HG03460 (cell line): ENCODE data around the gene TM9SF2.
A peak's percentile ranks its signal among the peaks of the same experiment; 100 is the strongest.
"Not testable (repeated sequence)": the region's sequence is repeated elsewhere in the genome, so short reads cannot be mapped to it uniquely, and the experiment has no call there.

Experiments used
- ATAC-seq: cut with Tn5 transposase; IDR thresholded peaks from one replicate; pipeline ENCODE4 v1.9.1; 2021; ENCODE audit not compliant: unreplicated experiment

The TM9SF2 gene

DNA sequence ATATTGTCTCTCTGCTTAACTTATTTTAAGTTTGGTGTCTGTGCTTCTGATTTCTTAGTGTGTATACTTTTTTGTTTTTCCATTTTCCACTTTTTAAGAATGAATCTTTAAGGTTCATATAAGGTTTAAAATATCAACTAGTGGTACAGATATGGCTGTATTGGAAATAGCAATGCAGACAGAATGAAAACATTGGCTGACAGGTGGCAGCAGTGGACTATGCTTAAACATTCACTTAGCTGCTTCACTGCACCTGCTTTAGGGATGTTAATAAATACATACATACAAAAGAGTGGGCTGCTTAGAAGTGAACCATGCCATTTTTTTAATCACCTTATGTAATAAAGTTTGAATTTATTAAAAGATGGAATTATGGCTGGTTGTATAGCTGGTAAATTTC, 27.3 kb downstream of the TM9SF2 start:
- ATAC-seq = peak; percentile 82

DNA sequence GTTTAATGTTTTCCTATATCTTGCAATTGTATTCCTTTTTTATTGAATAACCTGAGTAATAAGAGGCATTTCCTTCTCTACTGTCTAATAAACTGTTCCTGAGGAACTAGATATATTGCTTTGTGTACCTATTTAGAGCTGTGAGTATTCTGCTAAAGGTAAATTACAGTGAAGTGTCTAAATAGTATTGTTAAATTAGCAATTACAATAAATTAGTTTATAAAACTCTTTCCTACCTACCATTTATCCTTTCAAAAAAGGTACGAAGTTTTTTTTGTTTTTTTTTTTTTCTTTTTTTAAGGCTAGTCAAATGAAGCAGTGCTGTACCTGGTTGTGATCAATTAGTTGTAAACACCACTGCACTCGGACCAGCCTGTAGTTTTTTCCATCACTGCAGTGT, 34.8 kb downstream of the TM9SF2 start:
- ATAC-seq = no peak

DNA sequence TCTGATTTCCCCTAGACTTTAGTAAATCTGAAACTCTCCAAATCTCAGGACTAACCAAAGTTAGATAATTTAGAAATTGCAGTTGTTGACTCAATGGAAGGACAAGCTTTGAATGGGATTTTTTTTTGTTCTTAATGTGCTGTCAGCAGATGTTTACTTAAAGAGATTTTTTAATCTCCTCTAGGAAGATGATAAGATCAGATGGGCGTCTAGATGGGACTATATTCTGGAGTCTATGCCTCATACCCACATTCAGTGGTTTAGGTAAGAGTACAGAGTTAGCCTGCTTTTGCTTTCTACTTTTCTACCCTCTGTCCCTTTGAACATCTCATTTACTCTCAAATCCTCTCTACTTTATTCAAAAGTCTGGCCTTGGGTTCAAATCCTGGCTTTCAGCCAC, 39.3 kb downstream of the TM9SF2 start:
- no peak for ATAC-seq

DNA sequence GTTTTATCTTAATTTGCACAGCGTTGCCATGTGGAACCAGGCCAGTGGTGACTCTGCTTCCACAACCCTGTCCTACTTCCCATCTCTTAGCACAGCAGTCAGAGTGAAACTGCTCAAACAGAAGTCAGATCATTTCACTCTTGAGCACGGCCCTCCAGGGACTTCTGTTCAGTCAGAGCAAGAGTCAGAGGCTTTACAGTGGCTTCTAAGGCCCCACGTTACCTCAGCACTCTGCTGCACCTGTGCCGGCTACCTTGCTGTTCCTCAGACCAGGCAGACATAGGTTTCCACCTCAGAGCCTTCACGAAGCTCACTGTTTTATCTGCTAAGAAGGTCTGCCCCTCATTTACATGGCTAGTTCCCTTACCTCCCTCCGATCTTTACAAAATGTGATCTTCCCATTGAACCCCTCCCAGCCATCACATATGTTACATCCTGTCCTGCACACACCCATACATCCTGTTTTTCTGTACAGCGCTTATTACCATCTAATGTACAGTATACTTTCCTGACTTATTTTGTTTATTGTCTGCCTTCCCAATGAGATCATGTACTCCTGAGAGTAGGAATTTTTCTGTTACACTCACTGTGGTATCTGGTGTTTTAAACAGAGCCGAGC, 41.6 kb downstream of the TM9SF2 start:
- peak; percentile 97 for ATAC-seq

DNA sequence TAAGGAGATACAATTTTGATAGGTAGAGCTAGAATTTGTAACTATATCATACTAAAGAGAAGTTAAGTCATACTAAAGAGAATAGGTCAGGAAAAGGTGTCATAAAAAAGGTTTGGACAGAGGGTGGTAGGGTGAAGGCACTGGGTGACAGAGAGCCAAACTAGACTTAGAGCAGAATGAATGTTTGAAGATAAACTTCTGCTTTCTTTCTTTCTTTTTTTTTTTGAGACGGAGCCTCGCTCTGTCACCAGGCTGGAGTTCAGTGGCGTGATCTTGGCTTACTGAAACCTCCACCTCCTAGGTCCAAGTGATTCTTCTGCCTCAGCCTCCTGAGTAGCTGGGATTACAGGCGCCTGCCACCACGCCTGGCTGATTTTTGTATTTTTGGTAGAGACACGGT, 44.1 kb downstream of the TM9SF2 start:
- no peak for ATAC-seq

DNA sequence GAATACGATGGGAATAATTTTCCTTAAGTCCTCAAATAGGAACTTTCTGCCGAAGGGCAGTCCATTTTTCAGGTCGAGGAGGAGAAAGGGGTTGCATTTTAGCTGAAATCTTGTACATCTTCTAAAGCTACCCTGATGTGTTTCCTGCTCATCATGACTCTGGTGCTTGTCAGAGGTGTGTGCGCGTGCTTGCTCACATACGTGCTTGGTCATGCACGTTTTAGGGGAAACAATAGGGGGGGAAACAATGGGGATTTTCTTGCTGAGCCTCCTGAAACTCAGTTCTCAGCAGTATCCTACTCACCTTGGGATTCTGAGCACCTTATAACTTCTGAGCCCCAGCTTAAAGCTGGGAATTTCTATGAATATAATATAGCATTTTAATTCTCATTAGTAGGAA, 44.7 kb downstream of the TM9SF2 start:
- no peak for ATAC-seq

DNA sequence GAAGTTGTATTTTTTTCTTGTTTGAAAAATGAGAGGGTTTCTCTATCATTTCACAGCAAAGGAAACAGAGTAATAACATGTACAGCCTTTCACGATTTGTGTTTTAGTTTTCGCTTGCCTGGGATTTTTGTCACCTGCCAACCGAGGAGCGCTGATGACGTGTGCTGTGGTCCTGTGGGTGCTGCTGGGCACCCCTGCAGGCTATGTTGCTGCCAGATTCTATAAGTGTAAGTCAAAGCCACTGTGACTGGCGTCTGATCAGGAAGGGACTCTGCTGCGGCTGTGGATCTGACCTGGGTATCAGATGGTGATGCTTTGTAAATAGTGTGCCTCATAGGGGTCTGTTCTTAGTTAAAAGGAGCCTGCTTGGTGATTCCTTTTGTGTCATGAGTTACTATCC, 45.6 kb downstream of the TM9SF2 start:
- ATAC-seq = no peak

DNA sequence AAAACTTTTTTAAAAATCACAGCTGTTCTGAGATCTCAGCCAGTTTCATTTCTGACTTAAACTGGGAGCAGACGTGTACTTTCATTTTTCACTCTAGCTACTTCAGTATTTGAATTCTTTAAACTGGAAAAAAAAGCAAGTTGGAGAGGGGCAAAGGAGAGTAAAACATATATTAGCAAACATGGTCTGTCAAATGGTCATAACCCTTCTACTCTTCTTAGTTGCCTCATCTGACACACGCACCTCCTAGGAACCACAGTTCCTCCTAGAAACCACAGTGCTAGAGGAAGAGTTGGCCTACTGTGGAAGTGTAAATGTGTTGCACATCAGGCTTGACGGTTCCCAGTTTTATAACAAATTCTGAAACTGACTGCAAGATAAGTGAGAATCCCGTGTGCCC, 47.2 kb downstream of the TM9SF2 start:
- peak; percentile 68 for ATAC-seq

DNA sequence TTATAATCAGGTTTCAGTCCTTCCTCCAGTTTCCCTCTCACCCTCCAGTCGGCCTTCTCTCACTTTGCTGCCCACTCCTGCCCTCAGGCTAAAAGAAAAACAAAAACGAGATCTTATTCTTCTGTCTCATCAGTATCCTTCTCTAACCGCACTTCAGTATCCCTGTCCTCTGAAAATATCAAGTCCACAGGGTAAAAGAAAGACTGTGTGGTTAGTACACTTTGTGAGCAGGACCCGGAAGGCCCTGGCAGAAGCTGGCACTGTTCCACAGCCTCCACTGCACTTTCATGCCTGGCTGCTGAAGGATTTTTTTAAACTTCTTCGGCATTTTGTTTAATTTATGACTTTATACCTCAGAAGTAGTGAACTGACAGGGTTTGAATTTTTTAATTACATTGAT, 51.8 kb downstream of the TM9SF2 start:
- ATAC-seq = no peak

DNA sequence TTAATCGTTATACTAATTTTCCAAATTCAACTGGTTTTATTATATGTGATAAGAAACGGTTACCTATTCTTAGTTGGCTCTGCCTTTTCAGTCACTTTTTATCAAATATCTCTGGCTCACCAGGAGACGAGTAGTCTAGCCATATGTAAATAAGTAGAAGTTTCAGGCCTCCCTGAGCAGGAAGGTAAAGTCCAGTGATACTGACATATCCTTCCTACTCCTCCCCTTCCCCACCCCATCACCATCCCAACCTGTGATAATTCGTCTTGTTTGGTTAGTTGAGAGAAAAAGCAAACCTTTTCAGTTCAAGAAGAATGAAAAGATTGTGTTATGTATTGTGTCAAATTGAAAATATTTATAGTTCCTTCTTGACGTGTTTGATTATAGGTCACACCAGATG, 53.9 kb downstream of the TM9SF2 start:
- no peak for ATAC-seq

DNA sequence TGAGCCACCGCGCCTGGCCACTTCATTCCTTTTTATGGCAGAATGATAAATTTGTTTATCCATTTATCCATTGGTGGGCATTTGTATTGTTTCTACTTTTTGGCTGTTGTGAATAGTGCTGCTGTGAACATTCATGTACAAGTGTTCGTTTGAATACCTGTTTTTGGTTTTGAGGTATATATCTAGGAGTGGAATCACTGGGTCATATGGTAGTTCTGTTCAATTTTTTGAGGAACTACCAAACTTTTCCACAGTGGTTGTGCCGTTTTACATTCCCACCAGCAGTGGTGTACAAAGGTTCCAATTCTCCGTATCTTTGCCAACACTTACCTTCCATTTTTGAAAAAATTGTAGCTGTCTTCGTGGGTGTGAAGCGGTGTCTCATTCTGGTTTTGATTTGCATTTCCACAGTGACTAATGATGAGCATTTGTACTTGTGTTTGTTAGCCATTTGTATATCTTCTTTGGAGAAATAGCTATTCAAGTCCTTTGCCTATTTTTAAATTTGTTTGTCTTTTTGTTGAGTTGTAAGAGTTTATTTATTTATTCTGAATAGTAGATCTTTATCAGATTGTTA, 55.7 kb downstream of the TM9SF2 start:
- ATAC-seq = no peak

DNA sequence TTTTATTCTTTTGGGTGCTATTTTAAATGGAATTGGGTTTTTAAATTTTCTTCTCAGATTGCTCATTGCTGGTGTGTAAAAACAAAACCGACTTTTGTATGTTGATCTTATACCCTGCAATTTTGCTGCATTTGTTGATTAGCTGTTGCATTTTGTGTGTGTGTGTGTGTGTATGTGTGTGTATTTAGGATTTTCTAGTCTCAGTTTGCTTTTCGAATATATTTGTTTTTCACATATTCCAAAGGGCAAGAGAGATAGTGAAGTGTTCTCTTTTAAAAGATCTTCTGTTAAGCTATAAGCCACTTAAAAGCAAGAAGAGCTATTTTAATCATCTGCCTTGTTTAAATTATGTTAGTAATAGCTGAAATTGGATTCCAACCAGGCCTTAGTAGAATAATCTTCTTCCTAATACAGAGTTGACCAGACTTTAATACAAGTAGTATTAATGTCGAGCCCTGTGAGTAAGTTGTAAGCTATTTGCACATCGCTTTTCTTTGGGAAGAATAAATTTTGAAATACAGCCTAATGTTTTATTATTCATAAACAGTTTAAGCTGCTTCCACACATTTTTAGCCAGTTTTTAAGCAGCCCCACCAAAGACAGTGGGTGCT, 57.4 kb downstream of the TM9SF2 start:
- no peak for ATAC-seq

DNA sequence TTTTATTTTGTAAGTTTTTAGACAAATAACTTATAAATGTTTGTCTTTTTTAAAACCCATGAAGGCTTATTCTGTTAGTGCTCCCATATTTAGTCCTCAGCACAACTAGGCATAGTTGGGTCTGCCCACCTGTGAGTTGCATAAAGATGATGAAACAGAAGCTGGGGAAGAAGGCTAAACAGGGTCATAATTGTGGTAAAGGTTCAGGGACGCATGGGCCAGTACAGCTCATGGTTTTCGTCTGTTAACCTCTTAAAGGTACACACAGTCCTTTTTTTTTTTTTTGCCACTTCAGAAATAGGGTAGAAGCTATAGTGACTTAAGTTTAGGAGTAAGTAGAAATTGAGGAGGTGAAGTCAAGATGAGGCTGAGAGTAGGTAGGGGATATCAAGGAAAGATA, 58.3 kb downstream of the TM9SF2 start:
- ATAC-seq = no peak

DNA sequence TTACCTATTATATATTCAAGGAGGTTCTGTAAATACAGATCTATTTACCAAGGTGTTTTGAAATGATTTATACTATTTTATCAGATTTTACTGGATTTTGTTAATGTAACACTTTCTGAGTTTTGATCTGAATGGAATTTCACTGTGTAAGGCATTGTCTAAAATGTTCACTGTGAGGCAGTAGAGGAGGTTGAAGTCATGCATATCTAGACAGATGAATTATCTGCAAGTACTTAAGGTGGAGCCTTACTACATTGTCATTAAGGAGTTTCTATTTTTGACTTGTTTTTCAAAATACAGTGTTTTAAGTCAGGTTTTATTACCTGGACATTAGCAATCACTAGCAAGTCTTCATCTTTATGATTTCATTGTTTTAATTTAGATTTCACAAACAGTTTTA, 62.1 kb downstream of the TM9SF2 start:
- no peak for ATAC-seq

DNA sequence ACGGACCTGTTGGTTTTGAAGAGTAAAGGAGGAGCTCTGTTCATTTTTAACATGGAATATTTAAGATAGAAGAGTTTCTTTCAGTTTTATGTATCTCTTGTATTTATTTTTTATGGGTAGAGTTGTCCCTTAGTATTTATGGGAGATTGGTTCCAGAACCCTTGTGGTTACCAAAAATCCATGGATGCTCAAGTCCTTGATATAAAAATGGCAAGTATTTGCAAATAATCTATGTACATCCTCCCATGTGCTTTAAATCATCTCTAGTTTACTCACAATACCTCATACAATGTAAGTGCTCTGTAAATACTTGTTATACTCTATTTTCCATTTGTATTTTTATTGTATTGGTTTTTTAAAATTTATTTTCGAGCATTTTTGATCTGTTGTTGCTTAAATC, 63.1 kb downstream of the TM9SF2 start:
- no peak for ATAC-seq

DNA sequence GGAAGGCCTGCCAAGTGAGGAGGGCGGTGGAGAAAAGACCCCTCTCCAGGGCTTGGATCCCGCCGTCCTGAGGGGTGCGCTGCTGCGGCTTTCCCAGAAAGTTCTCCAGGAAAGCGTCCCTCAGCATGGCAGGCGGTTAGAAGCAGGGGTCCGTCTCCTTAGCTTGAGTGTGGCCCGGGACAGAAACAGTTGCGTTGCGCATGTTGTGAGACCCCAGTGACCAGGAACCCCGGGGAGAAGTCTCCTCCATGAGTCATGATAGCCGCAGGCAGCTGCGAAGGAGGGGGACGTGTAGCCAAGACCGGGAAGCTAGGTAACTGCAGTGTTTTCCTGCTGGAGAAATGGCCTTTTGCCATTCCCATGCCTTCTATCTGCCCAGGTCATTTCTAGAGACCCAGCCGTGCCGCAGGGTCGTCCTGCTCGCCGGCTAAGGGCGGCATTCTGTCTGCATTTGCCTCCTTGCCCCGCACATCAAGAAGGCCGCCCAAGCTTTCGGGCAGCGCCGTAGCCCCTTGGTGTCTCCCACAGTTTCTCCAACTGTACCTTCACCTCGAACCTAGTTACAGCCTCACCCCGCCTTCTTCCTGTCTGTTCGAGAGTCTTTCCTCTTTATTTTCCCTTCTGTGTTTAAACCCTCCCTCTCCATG, 64.3 kb downstream of the TM9SF2 start:
- ATAC-seq = no peak

DNA sequence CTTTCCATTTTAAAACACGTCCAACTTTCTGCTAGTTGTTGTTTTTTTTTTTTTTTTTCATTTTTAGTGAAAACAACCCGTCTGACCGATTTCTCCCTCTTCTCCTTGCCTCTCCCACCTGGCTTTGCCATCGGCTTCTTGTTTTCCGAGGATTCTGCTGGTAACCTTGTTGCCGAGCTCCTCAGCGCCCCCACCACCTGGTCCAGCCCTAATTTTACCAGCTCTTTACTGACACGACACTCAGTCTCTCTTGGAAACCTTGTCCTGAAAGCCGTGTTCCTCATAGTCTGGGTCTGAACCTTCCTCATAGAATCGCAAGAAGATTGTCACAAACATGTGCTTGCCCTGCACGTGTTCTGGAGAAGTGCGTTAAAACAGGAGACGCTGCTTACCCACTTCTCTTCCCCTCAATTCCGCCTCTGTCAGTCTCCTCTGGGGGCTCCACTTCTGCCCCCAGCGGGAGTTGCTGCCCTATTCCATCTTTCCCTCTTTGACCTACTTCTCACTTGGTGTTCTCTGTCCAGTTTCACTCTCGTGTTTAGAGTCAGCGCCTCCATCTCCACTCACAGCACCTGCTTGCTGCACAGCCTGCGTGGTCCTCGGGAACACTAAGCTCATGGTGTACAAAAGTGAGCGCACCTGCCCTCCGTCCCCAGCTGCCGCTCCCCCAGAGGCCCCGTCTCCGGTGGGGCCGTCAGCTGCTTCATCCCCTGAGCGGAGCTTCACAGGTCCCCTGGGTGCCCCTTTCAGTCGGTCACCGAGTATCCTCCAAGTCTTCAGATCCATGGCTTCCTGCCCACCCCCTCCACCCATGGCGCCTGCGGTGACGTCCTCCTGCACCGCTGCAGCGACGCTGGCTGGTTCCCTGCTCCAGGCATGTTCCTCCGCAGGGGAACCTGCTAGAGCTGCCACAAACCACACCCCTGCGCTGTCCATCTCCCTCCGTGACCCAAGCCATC, 65.1 kb downstream of the TM9SF2 start:
- ATAC-seq = no peak

DNA sequence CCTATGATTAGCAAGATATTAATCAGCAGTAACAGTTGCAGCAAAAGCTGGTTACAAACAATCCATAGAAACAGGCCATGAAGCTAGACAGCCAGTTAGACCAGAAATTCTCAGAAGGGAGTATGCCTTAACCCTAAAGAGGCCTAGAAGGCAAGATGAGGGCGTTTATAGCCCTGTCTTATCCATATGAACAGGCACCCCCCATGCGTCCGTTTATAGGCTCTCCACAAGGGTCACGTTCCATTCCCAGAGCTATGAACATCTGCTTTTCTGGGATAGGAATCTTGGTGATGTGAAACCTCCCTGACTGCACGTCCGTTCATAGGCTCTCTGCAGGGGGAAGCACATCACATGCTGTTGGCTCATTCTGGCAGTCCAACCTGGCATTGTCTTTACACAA, 67.6 kb downstream of the TM9SF2 start:
- ATAC-seq = not testable (repeated sequence)

DNA sequence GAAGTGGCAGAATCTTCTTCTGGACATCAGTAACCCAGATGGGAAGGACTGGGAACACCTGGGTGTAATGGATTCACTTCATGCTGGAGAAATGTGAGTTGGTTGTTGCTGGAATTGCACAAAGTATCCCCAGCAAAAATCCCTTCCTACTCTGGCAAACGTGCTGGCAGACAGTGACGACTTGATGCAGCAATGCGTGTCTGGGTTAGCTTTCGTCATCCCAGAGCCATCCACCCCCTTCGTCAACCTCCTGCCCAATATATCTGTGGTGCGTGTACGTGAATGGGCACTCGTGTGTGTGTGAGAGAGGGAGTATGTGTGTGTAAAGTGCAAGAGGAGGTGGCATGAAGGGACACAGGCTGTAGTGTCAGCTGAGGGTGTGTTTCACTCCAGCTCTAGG, 70.9 kb downstream of the TM9SF2 start:
- no peak for ATAC-seq

DNA sequence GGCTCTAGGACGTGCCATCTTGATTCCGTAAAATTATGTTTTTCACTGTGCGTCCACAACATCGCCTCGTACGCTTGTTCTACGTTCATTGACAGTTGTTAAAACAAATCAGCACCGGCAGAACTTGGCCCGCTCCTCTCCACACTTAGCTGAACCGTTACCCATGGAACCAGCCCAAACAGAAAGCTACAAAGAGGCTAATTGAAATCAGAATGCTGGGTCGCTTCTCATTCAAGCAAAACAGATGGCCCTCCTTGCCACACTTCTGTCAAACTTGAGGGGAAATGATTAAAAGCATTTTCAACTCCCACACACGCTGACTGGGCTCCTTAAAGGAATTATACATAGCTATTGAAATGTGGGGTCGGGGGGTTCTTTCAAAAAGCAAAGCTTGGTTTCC, 71.6 kb downstream of the TM9SF2 start:
- ATAC-seq = no peak

DNA sequence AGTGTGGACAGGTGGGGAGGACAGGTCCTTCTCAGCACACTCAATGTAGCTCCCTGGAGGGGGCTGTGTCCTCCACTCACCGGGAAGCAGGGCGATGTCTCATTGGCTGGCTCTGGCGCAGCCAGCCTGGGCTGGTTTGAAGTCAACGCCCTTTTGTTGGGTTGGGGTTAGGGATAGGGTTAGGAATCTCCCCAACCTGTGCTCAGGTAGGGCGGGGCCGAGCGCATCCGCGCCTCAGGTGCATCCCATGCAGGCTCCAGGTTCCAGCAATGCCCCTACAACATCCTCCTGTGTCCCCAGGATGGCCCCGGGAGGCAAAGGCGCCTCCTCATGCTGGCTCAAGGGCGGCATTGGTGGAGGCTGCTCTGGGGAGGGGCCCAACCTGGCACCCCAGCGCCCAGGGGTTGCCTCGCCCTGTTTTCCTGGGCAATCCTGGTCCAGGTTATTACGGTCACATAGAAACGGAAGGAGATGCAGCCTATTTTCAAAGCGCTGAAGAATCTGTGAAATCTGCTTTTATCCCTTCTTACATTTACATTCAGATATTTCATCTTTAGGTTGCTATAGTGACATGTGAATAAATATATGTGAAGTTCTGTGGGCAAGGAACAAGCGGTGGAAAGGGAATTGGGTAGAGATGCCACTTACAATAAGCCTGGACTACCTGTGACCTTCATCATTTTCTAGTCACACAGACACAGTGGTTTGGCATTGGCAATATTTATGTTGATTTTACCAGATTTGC, 74.3 kb downstream of the TM9SF2 start:
- no peak for ATAC-seq
